Stimulated activated CD8-positive, alpha-beta memory T cell treated with anti-CD3 and anti-CD28 coated beads, Interleukin-2, amount 100 ng/mL, for 48 hours (primary cell): Measurements from ENCODE around the gene MBTPS1.

Experiments used
- DNase-seq, 2 donors: peaks; one replicate each; pipeline ENCODE4 v3.0.0-alpha.2; 2020; ENCODE audit warnings: low read depth in 2 of 2

MBTPS1 gene

DNA sequence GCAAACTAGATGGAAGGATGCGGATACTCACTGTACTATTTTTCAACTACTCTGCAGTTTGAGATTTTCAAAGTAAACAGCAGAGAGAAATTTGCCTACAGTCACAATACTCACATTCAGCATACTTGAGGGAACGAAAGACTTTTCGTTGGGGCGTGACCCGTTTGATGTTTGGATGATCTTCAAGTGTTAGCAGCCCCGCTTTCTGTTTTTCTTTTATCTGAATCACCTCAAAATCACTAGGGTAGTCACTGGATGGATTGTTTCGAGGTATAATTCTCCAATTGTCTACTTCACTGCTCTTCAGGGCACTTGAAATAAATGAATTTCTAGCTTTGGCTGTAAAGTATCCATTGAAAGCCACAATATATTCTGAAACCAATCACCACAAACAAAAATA lies 17.8 kb downstream of the MBTPS1 start:
- no peak for DNase-seq

DNA sequence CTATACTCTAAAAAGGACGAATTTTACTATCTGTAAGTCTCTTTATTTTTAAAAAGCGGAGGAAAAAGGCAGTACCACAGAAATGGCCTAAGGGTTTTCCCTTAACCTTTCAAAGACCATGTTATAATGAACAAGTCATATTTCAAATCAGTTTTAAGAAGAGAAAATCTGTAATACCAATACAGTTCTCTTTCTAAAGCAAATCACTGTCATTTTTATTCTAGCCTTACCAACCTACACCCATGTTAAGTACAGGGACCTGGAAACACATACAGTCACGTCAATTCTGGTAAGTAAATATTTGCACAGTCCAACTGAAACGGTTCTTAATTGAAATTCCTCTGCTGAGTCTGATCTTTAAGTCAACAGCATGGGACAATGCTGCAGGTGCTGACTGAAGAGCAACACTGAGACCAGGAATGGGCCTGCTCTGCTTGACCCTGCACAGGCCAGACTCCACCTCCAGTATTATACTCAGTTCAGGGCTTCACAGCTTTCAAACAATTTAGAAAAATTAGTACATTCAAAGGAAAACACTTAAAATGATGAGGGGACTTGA lies 20.2 kb downstream of the MBTPS1 start:
- DNase-seq: no peak

DNA sequence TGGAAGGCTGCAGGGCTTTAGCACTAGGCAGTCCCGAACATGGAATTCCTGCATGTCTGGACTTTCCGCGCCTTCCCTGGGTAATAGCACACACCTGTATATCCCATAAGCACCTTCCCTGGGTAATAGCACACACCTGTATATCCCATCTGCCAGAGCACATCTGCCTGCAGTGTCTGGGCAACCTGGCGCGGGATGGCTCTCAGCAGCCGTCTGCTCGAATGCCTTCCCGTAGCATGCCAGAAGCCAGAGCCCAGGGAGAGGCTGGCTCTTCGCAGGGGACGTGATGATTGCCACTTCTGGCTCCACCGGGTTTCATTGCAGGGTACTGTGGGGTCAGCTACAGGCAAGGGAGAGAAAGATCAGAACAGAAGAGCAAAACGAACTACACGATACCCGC lies 21.3 kb downstream of the MBTPS1 start:
- DNase-seq: no peak

DNA sequence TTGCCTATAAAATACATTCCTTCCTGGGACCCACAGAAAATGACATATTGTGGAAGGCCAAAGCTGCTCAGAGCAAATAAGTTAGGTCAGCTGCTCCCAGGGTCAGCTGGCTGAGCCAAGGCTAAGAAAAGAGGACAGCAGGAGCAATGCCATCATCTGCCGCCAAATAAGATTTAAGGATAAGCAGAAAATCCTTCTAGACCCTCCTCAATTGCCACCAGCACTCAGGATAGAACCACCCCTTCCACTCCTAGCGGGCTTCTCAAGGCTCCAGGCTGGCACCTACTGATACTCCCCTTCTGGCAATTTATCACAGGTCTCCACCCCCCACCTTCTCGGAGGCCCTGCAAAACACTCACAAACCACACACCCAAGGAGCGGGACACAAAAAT lies 22.9 kb downstream of the MBTPS1 start:
- DNase-seq: no peak

DNA sequence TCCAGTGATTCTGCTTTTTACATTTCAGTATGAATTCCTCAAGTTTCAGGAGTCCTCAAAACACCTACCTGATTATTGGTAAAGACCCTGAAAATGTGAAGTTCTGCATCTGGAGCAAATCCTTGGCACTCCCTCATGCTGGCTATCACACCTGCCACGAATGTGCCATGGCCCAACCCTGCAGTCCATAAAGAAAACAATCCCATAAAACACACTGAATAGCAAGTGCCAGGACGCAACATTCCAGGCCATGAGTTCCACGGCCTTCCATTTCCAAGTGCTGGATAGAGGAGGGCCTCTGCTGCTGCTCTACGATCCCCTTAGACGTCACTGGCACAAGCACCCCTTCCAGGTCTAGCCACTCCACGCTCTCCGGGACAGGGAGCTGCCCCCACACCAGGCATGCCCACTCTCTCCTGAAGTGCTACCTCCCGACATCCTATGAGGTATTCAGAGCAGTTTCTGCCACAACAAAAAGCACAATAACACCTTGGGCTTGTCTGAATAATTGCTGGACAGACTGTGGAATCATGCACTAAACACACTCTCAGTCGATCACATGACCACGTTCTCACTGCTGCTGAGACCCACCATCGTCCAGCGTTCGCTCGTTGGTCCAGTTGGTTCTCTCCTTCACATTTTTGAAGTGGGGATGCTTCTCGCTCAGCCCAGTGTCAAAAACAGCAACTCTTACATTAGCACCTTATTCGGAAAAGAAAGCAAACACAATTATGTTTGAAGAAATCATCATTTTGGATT lies 23.4 kb downstream of the MBTPS1 start:
- no peak for DNase-seq

DNA sequence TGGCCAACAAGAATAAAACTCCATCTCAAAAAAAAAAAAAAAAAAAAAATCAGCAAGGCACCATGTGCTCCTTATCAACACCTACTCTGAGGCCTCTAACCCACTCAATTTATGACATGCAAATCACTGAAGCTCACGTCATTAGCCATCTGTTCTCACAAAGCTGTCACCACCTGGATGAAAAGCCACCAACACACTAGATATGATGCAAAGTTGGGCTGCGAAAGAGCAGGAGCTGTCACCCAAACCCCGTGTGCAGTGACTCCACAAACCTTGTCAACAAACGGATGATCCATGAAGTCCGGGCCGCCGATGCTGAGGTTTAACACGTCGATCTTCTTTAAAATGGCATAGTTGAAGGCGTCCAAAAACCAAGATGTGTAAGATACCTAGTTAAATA lies 25.3 kb downstream of the MBTPS1 start:
- DNase-seq: no peak

DNA sequence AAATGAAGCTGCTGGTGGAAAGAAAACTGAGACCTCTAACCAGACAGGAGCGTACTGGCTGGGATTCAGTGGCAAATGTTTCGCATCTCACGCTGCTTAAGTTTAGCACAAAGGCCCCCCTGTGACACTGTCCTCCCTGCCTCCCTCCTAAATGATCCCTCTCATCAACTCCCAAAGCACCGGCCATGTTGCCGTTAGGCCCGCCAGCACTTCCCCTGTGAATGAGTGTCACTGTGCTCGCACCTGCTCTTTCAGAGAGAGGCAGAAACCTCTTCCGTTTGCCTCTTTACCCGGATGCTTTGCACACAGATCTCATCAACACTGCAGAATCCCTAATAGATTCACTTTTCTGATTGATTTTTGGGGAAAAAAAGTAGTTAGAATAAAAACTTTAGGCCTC lies 26.5 kb downstream of the MBTPS1 start:
- no peak for DNase-seq

DNA sequence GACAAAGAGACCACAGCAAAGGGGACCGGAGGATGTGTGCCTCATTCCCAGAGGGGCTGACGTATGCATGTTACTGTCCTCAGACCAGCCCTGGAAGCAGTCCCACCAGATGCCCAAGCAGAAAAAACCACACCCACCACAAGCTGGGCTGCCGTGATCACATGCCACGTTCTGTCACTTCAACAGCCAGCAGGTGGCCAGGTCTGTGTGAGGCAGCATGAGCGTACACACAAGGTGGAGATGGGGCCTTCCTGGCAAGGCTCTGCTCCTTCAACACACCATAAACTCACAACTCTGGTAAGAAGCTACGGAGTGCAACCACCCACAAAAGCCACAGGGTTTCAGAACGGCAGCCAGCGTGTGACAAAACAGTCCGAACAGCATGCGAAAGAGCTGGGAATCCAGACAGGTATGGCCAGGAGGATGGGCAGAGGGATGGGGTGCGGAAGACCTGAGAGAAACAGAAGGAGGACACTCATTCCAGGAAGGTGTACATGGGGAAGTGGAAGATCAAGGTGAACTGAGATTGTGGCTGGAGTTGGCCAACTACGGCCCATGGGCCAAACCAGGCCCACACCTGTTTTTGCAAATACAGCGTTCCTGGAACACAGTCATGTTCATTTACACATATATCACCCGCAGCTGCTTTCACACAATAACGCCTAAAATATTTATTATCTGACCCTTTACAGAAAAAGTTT lies 27.9 kb downstream of the MBTPS1 start:
- peak; percentile 36 to 41 for DNase-seq

DNA sequence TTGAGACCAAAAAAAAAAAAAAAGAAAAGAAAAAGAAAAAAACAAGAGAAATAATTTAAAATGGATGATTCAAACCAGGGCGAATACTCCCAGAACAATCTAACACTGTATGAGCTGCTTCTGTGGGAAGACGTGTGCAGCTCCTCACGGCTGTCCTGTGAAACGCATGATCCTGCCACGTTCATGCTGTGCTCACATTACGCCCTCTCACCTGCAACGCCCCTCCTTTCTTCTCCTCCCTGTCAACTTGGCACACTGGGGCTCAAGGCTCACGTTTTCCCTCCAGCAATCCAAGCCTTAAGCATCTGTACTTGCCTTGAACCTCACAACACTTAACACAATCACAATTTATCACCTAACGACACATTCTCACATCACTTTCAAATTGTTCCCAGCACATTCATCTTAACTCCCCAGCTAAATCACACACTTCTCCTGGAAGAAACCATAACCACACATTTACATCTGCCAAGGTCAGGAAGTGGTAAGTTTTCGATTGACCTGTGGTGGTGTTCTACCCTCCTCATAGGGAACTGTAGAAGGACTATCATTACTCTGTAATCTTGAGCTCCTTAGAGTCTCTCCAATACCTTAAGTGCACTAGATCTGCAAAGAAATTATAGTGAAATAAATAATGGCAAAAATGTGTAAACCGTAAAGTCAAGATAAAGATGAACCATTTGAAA lies 29.1 kb downstream of the MBTPS1 start:
- DNase-seq: no peak

DNA sequence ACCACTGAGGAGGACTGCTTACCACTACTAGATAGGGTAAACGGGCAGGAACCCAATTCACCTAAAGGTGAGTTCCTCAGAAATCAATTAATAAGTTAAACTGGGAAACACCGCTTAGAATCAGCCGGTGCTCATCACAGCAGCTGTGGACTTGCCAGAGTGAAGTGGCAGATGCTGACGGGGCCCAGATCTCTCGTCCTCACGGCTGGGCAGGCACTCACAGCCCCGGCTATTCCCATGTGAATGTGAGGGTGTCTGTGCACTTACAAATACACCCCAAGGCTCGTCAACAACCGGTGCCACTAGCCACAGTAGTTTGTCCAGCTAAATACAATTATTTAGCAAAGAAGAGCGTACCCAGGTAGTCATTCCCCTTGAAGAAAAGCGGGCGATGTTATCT lies 29.7 kb downstream of the MBTPS1 start:
- no peak for DNase-seq

DNA sequence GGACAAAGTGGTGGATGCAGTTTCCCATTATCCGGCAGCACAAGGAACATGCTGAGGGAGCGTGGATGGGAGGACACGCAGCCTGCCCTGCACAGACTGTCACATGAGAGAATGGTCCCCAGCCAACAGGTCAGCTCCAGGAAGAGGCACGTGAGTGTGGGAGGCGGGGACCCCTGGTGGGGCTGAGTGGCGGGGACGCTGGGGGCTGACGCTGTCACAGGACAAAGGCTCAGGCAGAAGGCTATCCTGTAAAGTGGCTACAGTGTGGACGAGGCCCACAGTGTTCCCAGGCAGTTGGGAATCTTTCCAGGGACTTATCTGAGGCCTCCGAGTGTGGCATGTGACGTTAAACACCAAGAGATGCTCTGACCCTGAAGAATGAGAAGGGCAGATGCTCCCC lies 30.4 kb downstream of the MBTPS1 start:
- DNase-seq: no peak

DNA sequence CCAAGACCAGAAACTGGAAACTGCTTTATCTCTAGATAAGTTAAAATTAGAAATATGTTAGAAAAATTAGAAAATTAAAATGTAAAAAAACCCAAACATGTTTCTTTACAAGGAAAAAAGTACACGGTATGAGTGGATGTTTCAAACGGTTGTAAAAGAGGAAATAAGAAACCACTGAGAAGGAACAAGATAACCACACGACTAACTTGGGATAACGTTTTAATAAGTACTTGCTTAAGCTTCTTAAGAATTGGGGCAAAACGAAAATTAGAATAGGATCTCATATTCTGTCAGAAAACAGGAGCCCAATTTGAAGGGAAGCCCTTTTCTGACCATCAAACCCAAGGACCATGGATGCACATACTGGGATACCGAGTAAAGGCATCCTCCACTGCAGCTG lies 31.0 kb downstream of the MBTPS1 start:
- no peak for DNase-seq

DNA sequence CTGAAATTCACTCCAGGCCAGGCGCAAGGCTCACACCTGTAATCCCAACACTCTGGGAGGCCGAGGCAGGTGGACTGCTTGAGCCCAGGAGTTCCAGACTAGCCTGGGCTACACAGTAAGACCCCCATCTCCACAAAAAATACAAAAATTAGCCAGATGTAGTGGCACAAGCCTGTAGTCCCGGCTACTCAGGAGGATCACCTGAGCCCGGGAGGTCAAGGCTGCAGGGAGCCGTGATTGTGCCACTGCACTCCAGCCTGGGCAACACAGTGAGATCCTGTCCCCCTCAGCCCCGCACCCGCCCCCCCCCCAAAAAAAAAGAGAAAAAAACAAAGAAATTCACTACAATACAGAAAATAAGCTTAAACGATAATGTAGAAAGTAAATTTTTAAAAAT lies 31.5 kb downstream of the MBTPS1 start:
- no peak for DNase-seq

DNA sequence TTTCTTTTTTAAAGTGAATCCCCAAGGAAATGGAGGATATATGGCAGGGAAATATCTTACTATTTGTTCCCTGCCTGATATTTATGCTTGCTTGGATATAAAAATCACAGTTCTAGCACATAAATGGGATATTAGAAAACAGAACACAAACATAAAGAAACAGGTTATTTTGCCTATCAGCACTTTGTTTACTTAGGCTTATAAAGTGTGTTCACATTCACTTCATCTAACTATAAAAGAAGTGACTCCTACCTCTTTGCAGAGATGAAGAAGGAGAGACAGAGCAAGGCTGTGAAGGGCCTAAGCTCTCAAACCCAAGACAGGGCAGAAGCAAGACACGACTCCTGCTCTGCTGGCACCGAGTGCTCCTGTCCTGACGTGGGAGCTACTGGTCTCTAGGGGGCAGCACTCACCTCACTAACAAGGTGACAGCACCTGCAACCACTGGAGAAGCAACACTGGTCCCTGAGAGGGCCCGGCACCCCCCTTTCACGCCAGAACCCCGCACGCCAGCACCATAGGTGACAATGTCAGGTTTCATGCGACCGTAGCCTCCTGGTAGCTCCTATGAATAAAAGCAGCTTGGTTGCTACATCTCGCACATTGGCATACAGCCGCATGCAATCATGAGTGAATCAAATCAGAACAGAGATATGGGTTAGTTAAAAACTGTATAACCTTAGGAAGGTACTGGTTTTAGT lies 32.0 kb downstream of the MBTPS1 start:
- peak; percentile 25 to 48 for DNase-seq

DNA sequence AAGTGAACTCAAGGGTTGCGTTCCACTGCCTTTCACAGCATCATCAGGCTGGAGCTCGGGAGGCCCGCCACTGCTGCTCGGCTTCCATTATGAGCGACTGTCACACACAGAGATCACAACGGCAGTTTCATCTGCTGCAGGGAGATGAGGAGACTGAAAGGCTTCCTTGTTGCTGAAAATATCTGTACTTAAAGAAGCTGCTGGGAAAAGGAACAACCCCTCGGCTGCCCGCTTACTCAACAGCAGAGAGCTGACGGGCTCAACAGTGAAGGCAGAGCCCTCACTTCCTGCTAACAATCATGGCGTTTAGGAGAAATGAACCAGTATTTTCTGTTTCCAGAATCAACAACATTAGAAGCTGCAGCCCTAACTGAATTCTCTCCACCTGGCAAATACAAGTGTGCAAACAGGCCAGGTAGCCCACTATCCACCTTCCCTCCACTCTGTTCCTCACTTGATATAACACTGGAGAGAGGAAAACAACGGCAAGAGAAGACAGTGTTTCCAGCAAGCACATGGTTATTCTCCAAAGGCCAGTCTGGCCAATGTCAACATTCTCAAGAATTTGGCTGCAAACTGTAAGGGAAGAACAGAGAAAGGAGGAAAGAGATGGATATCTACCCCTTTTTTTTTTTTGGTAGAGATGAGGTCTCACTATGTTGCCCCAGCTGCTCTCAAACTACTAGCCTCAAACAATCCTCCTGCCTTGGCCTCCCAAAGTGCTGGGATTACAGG lies 33.7 kb downstream of the MBTPS1 start:
- no peak for DNase-seq

DNA sequence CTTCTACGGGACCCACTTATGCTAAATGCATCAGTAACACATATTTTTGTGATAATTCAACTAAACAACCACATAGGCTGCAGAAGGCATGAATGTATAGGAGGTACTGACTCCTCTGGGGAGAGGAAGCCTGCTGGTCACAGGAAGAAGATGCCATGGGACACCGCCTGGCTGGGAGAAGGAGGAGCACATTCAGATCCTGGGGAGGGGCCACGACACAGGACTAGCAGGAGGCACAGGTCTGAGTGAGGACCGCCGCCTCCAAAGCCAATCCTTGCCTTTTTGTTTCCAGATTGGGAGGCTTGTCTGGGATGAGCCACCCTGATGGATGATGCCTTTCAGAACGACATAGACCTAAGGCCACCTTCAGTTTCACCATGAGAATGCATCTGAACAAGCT lies 34.6 kb downstream of the MBTPS1 start:
- no peak for DNase-seq

DNA sequence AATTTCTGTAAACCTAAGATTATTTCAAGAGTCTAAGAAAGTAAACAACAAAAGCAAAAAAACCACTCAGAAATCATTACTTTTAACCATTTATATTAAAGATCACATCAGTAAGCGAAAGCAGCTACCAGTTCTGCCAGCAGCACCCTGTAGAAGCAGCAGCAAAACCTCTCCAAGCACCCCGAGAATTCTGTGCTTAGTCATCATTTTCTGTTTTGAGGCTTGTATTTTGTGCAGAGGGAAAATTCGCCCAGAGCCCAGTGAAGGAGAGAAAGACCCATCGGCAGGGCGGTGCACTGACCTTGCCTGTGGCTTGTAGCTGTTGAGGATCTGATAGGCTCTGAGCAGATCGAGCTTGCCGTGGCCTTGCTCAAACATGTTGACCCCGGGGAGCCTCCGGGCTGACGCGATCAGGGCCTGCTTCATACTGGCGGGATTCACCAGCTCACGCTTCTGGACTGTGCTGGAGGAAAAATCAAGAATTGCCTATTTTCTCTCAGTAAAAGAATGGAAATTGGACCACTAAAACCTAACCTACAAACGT lies 35.2 kb downstream of the MBTPS1 start:
- DNase-seq: no peak

DNA sequence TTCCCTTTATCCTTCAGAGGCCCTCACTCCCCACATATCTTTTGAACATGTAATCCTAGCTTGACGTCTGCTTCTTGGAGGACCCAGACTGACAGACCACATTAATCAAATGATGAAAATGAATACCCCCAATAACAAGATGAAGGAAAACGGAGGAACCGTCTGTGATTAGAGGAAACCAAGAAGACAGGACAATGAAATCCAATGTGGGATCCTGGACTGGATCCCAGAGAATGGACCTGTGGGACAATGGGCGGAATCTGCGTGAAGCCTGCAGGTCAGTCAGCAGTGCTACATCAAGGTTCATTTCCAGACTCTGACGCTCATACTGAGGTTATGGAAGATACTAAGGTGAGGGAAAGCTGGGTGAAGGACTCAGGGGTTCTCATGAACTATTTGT lies 35.9 kb downstream of the MBTPS1 start:
- DNase-seq: no peak

DNA sequence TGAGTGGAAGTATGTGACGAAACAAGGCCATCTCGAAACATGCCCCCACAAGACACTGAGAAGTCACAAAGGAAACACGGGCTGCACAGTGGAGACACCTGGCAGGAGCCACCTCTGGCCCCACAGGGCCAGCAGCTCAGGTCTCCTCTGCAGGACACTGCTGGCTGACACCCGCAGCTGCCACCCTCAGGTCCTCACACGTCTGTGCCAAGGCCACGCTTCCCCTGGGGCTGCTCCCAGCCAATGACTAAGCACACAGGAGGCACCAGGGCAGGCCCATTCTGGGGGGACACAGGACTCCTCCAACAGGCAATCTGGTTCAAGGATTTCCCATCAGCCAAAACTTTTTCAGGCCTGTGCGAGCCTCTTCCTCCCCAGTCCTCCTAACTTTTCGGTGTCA lies 36.4 kb downstream of the MBTPS1 start:
- no peak for DNase-seq

DNA sequence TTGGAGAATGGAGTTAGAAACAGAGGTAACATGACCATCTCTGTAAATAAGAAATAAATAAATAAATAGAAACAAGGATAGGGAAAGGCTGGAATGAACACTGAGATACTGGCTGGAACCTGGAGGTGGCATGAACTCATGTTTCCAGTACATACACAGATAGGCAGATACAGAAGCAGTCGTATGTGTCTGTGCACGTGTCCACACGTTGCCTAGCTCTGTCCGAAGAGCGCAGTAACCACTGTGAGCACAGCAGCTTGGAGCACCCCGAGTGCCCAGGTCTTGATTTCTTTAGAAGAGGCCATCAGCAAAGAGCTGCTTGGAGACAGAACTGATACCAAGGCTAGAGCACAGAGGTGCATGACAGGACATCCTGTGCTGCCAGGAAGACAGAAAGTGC lies 37.1 kb downstream of the MBTPS1 start:
- DNase-seq: no peak

DNA sequence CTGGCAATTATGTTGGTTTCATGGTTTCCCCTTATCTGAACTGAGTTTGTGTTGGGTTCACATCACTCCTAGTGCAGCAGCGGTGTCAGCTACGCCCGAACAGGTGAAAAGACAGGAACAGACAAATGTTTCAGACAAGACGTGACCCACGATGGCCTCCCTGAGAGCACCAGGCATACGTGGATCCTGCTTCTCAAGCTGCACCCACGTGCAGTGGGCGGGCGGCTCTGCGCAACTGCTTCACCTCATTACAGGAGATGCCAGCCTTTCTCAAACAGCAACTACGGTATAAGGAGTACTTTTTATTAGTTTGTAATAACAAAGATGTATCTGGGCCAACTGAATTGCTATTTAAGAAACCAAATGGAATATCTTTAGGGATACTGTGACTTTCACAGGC lies 41.4 kb downstream of the MBTPS1 start:
- DNase-seq: no peak
